ENCODE measurements around the gene EGFR.

EGFR gene

GRCh38 chr7:55108401-55108800, 89.6 kb downstream of the EGFR start:
- DNase-seq, result no peak

GRCh38 chr7:55108818-55109217, 90.0 kb downstream of the EGFR start:
- DNase-seq, result no peak

- no peak for DNase-seq
Observed at GRCh38 chr7:55109404-55110167, 90.8 kb downstream of the EGFR start.

GRCh38 chr7:55110282-55110992, 91.6 kb downstream of the EGFR start:
- no peak for DNase-seq

GRCh38 chr7:55110993-55111361, 92.2 kb downstream of the EGFR start:
- no peak for DNase-seq

GRCh38 chr7:55112056-55112455, 93.2 kb downstream of the EGFR start:
- DNase-seq, result no peak

GRCh38 chr7:55113760-55114540, 95.1 kb downstream of the EGFR start:
- DNase-seq, result no peak

GRCh38 chr7:55117286-55117685, 98.5 kb downstream of the EGFR start:
- DNase-seq, result no peak

GRCh38 chr7:55118426-55118825, 99.6 kb downstream of the EGFR start:
- no peak for DNase-seq

GRCh38 chr7:55119571-55119970, 100.8 kb downstream of the EGFR start:
- DNase-seq, result no peak

- no peak for DNase-seq
Observed at GRCh38 chr7:55120074-55120473, 101.3 kb downstream of the EGFR start.

- DNase-seq, result no peak
Observed at GRCh38 chr7:55120501-55121198, 101.8 kb downstream of the EGFR start.

- DNase-seq, result no peak
Observed at GRCh38 chr7:55121249-55121648, 102.4 kb downstream of the EGFR start.

- DNase-seq, result no peak
Observed at GRCh38 chr7:55122263-55122662, 103.4 kb downstream of the EGFR start.

- no peak for DNase-seq
Observed at GRCh38 chr7:55124989-55125875, 106.4 kb downstream of the EGFR start.

- no peak for DNase-seq
Observed at GRCh38 chr7:55127135-55127551, 108.3 kb downstream of the EGFR start.

- DNase-seq, result no peak
Observed at GRCh38 chr7:55127622-55128081, 108.8 kb downstream of the EGFR start.

- DNase-seq, result no peak
Observed at GRCh38 chr7:55128693-55129394, 110.0 kb downstream of the EGFR start.

GRCh38 chr7:55129541-55130394, 111.0 kb downstream of the EGFR start:
- DNase-seq, result no peak
